Coronary artery (tissue), 2 donors: ENCODE results near the gene ALG1L2.
"Not testable (repeated sequence)": the region's sequence is repeated elsewhere in the genome, so short reads cannot be mapped to it uniquely, and the experiment has no call there.

Experiments
- DNase-seq: peaks from one replicate; pipeline ENCODE4 v3.0.0-alpha.2; 2017; ENCODE audit warnings: low spot score
- H3K27ac ChIP-seq, 2 donors: fragments of 200-600 bp; sonication (generic); one replicate each; pipeline ENCODE4 v1.5.1; 2016 to 2019
- H3K4me3 ChIP-seq: fragments of 200-600 bp; sonication (generic); 2 replicates; pipeline ENCODE4 v1.5.1; 2016; ENCODE audit warnings: mild to moderate bottlenecking, moderate library complexity
- TF ChIP-seq, protein P1 (sequence below): fragments of 200-600 bp; sonication (generic); IDR thresholded peaks from one replicate; pipeline ENCODE4 v1.5.1; 2019; ENCODE audit warnings: antibody characterized with exemption

ALG1L2 gene

GRCh38 chr3:130073582-130073981, 8.0 kb upstream of the ALG1L2 start:
- DNase-seq, result no peak
- no peak overlapping the region for H3K4me3 ChIP-seq
- H3K27ac ChIP-seq, result no peak overlapping the region
- TF ChIP-seq, protein P1, sequence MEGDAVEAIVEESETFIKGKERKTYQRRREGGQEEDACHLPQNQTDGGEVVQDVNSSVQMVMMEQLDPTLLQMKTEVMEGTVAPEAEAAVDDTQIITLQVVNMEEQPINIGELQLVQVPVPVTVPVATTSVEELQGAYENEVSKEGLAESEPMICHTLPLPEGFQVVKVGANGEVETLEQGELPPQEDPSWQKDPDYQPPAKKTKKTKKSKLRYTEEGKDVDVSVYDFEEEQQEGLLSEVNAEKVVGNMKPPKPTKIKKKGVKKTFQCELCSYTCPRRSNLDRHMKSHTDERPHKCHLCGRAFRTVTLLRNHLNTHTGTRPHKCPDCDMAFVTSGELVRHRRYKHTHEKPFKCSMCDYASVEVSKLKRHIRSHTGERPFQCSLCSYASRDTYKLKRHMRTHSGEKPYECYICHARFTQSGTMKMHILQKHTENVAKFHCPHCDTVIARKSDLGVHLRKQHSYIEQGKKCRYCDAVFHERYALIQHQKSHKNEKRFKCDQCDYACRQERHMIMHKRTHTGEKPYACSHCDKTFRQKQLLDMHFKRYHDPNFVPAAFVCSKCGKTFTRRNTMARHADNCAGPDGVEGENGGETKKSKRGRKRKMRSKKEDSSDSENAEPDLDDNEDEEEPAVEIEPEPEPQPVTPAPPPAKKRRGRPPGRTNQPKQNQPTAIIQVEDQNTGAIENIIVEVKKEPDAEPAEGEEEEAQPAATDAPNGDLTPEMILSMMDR, result no peak

GRCh38 chr3:130077636-130078035, 4.0 kb upstream of the ALG1L2 start:
- Histone ChIP-seq H3K4me3 (no peak overlapping the region), H3K27ac (no peak overlapping the region)
- no peak for DNase-seq
- TF ChIP-seq, protein P1, result no peak

- H3K4me3 ChIP-seq, DNase-seq, H3K27ac ChIP-seq: not testable (repeated sequence)
These were observed 1.9 kb downstream of the ALG1L2 start for GRCh38 chr3:130083363-130084090.

DNA sequence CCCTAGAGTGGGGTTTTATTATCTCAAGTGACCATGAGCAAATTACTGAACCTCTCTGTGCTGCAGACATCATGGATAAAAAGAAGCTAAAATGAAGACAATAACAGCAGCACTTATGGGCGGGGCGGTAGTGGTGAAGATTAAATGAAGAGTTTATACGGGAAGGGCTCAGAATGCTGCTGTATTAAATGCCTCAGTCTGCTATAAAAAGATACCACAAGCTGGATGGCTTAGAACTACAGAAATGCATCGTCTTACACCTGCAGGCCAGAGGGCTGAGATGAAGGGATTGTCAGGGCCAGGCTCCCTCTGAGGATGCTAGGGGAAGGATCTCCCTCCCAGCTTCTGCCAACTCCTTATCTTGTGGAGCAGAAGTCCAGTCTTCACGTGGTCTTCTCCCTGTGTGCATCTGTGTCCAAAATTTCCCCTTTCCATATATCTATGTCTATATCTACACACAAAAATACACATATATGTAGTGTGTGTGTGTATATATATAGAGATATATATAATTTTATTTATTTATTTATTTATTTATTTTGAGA, 2.9 kb downstream of the ALG1L2 start:
- no peak for DNase-seq
- H3K27ac ChIP-seq, result no peak overlapping the region
- TF ChIP-seq, protein P1, result no peak
- no peak overlapping the region for H3K4me3 ChIP-seq

GRCh38 chr3:130085881-130086280, 4.2 kb downstream of the ALG1L2 start:
- DNase-seq, result no peak
- TF ChIP-seq, protein P1, result no peak
- H3K4me3 ChIP-seq, result no peak overlapping the region
- no peak overlapping the region for H3K27ac ChIP-seq

DNA sequence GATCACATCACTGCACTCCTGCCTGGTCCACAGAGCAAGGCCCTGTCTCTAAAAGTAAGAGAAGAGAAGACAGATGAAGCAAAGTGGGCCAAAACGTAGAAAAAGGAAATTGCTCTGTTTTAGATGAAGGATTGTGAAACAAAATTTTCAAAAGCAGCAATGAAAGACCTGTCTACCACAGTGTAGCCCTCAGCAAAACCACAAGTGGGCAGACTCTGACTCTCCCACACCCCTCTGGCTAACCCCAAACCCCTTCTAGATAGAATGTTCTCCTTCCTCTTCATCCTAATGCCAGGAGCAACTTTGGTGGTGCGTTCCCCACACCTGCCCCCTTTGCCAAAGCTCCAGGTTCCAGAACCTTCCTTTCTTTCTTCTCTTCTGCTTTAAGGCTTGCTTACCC, 5.0 kb downstream of the ALG1L2 start:
- H3K27ac ChIP-seq, DNase-seq, H3K4me3 ChIP-seq: not testable (repeated sequence)

DNA sequence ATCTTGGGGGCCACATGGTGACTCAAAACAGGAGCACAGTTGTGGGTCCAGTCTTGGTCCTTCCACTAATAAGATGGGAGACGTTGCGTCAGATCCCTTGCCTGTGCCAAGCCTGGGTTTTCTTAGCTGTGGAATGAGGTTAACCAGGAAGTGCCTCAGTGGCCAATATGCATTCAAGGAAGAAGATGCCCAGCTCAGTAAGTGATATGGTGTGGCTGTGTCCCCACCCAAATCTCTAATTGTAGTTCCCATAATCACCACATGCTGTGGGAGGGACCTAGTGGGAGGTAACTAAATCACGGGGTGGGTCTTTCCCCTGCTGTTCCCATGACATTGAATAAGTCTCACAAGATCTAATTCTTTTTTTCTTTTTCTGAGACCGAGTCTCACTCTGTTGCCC, 6.4 kb downstream of the ALG1L2 start:
- Histone ChIP-seq H3K27ac (no peak overlapping the region), H3K4me3 (no peak overlapping the region)
- no peak for DNase-seq
- TF ChIP-seq, protein P1, result no peak

- DNase-seq, H3K4me3 ChIP-seq, H3K27ac ChIP-seq: not testable (repeated sequence)
These were observed 9.1 kb downstream of the ALG1L2 start for GRCh38 chr3:130090681-130091080.

DNA sequence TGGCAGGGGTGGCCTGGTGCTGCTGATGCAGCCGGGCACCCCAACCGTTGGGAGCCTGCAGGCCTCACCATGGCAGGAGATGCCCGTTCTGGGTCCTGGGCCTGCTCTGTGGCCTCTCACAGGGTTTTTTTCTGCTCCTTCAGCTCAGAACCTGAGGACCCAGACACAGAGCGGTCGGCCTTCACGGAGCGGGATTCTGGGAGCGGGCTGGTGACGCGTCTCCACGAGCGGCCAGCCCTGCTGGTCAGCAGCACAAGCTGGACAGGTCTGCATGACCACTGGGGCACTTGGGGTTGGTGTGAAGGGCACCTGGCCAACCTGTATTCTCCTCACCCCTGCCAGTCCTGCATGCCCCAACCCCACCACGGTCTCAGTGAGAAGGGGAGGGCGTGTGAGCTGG, 10.3 kb downstream of the ALG1L2 start:
- DNase-seq, result no peak
- TF ChIP-seq, protein P1, result no peak
- no peak overlapping the region for H3K27ac ChIP-seq
- H3K4me3 ChIP-seq, result no peak overlapping the region
